HepG2 (cell line): ENCODE measurements around the gene NCOA1.

Experiments
- HOXA5 ChIP-seq: sonication (generic); formaldehyde crosslinking; IDR thresholded peaks from 2 replicates; pipeline ENCODE4 v1.4.0; 2020; ENCODE audit warnings: missing genetic modification reagents
- PTBP1 ChIP-seq: fragments of 200-400 bp; formaldehyde crosslinking; IDR thresholded peaks from 2 replicates; pipeline ENCODE4 v1.6.1; 2018; ENCODE audit warnings: low read length, low read depth; ENCODE audit not compliant: poor library complexity, severe bottlenecking
- STAG1 ChIP-seq: sonication (generic); formaldehyde crosslinking; IDR thresholded peaks from 2 replicates; pipeline ENCODE4 v1.4.0; 2020; ENCODE audit warnings: missing genetic modification reagents
- TAF1 ChIP-seq: sonication (generic); formaldehyde crosslinking; IDR thresholded peaks from 2 replicates; pipeline ENCODE4 v1.4.0; 2020; ENCODE audit warnings: missing genetic modification reagents
- TCF7L2 ChIP-seq: IDR thresholded peaks from 2 replicates; pipeline ENCODE4 v1.6.1; 2011; ENCODE audit warnings: mild to moderate bottlenecking, low read depth, low read length, moderate library complexity
- ZNF432 ChIP-seq: sonication (generic); formaldehyde crosslinking; IDR thresholded peaks from 2 replicates; pipeline ENCODE4 v1.5.0; 2020; ENCODE audit warnings: missing genetic modification reagents, mild to moderate bottlenecking, borderline replicate concordance
- TF ChIP-seq, protein P1 (sequence below): sonication (generic); formaldehyde crosslinking; IDR thresholded peaks from 2 replicates; pipeline ENCODE4 v1.4.0; 2020; ENCODE audit warnings: missing genetic modification reagents, mild to moderate bottlenecking, borderline replicate concordance

DNA sequence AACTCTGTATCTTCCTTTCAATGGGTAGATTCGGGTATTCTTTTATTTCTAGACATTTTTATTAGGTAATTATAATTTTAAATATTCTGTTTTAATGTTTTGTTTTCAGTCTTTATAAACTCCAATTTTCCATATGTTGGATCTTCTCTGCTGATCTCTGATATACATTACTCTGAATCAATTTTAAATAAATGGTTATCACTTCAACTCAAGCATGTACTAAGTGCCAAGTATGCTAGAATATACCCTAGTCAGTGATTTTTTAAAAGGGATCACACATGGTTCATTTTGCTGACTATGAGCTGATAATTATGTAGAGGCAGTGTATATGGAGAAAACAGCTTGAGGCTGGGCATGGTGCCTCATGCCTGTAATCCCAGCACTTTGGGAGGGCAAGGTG, 41.7 kb upstream of the NCOA1 start:
- TF ChIP-seq, protein P1, sequence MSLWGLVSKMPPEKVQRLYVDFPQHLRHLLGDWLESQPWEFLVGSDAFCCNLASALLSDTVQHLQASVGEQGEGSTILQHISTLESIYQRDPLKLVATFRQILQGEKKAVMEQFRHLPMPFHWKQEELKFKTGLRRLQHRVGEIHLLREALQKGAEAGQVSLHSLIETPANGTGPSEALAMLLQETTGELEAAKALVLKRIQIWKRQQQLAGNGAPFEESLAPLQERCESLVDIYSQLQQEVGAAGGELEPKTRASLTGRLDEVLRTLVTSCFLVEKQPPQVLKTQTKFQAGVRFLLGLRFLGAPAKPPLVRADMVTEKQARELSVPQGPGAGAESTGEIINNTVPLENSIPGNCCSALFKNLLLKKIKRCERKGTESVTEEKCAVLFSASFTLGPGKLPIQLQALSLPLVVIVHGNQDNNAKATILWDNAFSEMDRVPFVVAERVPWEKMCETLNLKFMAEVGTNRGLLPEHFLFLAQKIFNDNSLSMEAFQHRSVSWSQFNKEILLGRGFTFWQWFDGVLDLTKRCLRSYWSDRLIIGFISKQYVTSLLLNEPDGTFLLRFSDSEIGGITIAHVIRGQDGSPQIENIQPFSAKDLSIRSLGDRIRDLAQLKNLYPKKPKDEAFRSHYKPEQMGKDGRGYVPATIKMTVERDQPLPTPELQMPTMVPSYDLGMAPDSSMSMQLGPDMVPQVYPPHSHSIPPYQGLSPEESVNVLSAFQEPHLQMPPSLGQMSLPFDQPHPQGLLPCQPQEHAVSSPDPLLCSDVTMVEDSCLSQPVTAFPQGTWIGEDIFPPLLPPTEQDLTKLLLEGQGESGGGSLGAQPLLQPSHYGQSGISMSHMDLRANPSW (CRISPR knock-in tag): no peak
- TF ChIP-seq TCF7L2 (no peak), HOXA5 (CRISPR knock-in tag) (no peak), STAG1 (CRISPR knock-in tag) (no peak), ZNF432 (CRISPR knock-in tag) (no peak), TAF1 (no peak), PTBP1 (no peak)
